SK-N-SH (cell line): ENCODE data around the gene FOXP2. TPM values are rescaled to one million over a fixed set of nuclear protein-coding genes. Genes with fewer than 3 reads are reported as not detected.

ENCODE experiments used
- CTCF ChIA-PET: fragments of 300-600, 350-600 bp; formaldehyde crosslinking; extraction: SDS; loops from one replicate; lab custom pipeline; 2021; lab: Yijun Ruan, JAX
- POLR2A ChIA-PET: fragments of 350-600 bp; sonication (Branson Sonifier 250); formaldehyde crosslinking; extraction: SDS; loops from one replicate; lab custom pipeline; 2020; ENCODE audit warnings: antibody characterized with exemption, inconsistent platforms; lab: Yijun Ruan, JAX
- DNase-seq: peaks from one replicate; pipeline ENCODE4 v3.0.0; 2012
- H2AFZ ChIP-seq: fragments of 200-600 bp; sonication (generic); 2 replicates; pipeline ENCODE4 v1.8.1; 2016; ENCODE audit warnings: antibody characterized with exemption, mild to moderate bottlenecking, low read depth
- H3F3A ChIP-seq: fragments of 200-600 bp; sonication (generic); replicated peaks from 2 replicates; pipeline ENCODE3; 2016; ENCODE audit warnings: antibody characterized with exemption, mild to moderate bottlenecking; ENCODE audit not compliant: insufficient read depth
- H3K27ac ChIP-seq, 2 experiments: fragments of 200-500 bp in 1 of 2; fragments of 200-600 bp in 1 of 2; sonication (Bioruptor generic) in 1 of 2; sonication (generic), shearing (Covaris generic) in 1 of 2; 2 replicates each; pipeline versions ENCODE4 v1.5.1 to v1.6.1; 2014 to 2016; ENCODE audit warnings: low read depth in 2 of 2, inconsistent platforms in 1 of 2, low read length in 1 of 2, mild to moderate bottlenecking in 1 of 2, mixed read lengths in 1 of 2
- H3K27me3 ChIP-seq: fragments of 200-600 bp; sonication (generic), shearing (Covaris generic); 2 replicates; pipeline ENCODE4 v1.6.1; 2016; ENCODE audit warnings: mixed run types; ENCODE audit not compliant: insufficient read depth
- H3K36me3 ChIP-seq, 2 experiments: fragments of 200-500 bp in 1 of 2; fragments of 200-600 bp in 1 of 2; sonication (Bioruptor generic) in 1 of 2; sonication (generic) in 1 of 2; replicated peaks in 1 of 2; 2 replicates each; pipeline versions ENCODE3 to v1.5.1; 2014 to 2016; ENCODE audit warnings: low read length in 1 of 2, mild to moderate bottlenecking in 1 of 2; ENCODE audit not compliant: insufficient read depth in 2 of 2, control insufficient read depth in 1 of 2
- H3K4me1 ChIP-seq, 2 experiments: fragments of 200-500 bp in 1 of 2; fragments of 200-600 bp in 1 of 2; sonication (Bioruptor generic) in 1 of 2; sonication (generic), shearing (Covaris generic) in 1 of 2; 2 replicates each; pipeline versions ENCODE4 v1.5.1 to v1.6.1; 2014 to 2016; ENCODE audit warnings: low read depth in 1 of 2, low read length in 1 of 2, mixed run types in 1 of 2; ENCODE audit not compliant: insufficient read depth in 2 of 2, control insufficient read depth in 1 of 2
- H3K4me2 ChIP-seq: fragments of 200-600 bp; sonication (generic), shearing (Covaris generic); 2 replicates; pipeline ENCODE4 v1.6.1; 2017; ENCODE audit warnings: mixed run types
- H3K4me3 ChIP-seq, 2 experiments: fragments of 200-500 bp in 1 of 2; fragments of 200-600 bp in 1 of 2; sonication (Bioruptor generic) in 1 of 2; sonication (generic), shearing (Covaris generic) in 1 of 2; 2 replicates each; pipeline versions ENCODE4 v1.5.1 to v1.8.1; 2014 to 2016; ENCODE audit warnings: low read depth in 2 of 2, inconsistent platforms in 1 of 2, low read length in 1 of 2, mild to moderate bottlenecking in 1 of 2, mixed read lengths in 1 of 2, moderate library complexity in 1 of 2
- H3K79me2 ChIP-seq: fragments of 200-600 bp; sonication (generic); 2 replicates; pipeline ENCODE4 v1.8.1; 2017; ENCODE audit warnings: mild to moderate bottlenecking; ENCODE audit not compliant: insufficient read depth
- H3K9ac ChIP-seq: fragments of 200-600 bp; sonication (generic); 2 replicates; pipeline ENCODE4 v1.6.1; 2017; ENCODE audit warnings: mixed run types
- H3K9me2 ChIP-seq: fragments of 200-600 bp; sonication (generic); 2 replicates; pipeline ENCODE4 v1.6.1; 2017; ENCODE audit warnings: mixed run types
- H3K9me3 ChIP-seq: fragments of 200-600 bp; sonication (generic); 2 replicates; pipeline ENCODE4 v1.6.1; 2017; ENCODE audit warnings: mixed run types, mild to moderate bottlenecking, moderate library complexity
- H4K20me1 ChIP-seq: fragments of 200-600 bp; sonication (generic); 2 replicates; pipeline ENCODE4 v1.6.1; 2017; ENCODE audit warnings: mild to moderate bottlenecking, mixed run types; ENCODE audit not compliant: insufficient read depth
- EZH2phosphoT487 ChIP-seq: fragments of 200-600 bp; sonication (generic); IDR thresholded peaks from 2 replicates; pipeline ENCODE4 v1.6.1; 2017; ENCODE audit warnings: low read depth, mixed run types, mild to moderate bottlenecking, antibody characterized with exemption, moderate library complexity, borderline replicate concordance
- FOSL2 ChIP-seq: IDR thresholded peaks from 2 replicates; pipeline ENCODE4 v1.4.0; 2012; ENCODE audit warnings: low read depth, mild to moderate bottlenecking, moderate library complexity, borderline replicate concordance
- FOXJ3 ChIP-seq: sonication (generic); formaldehyde crosslinking; IDR thresholded peaks from 2 replicates; pipeline ENCODE4 v1.5.1; 2020; ENCODE audit warnings: mild to moderate bottlenecking, missing genetic modification reagents
- JUND ChIP-seq: IDR thresholded peaks from 2 replicates; pipeline ENCODE4 v1.4.0; 2012
- MXI1 ChIP-seq: IDR thresholded peaks from 2 replicates; pipeline ENCODE4 v1.6.1; 2012; ENCODE audit warnings: mild to moderate bottlenecking, low read depth, low read length, improper control_type of control experiment
- PBX3 ChIP-seq: IDR thresholded peaks from 2 replicates; pipeline ENCODE4; 2012
- RAD21 ChIP-seq: IDR thresholded peaks from 2 replicates; pipeline ENCODE4 v1.6.1; 2012; ENCODE audit warnings: mild to moderate bottlenecking, low read length
- RXRA ChIP-seq: IDR thresholded peaks from 2 replicates; pipeline ENCODE4 v1.4.0; 2012; ENCODE audit warnings: low read depth, mild to moderate bottlenecking, borderline replicate concordance
- SMC3 ChIP-seq: IDR thresholded peaks from 2 replicates; pipeline ENCODE4 v1.6.1; 2012; ENCODE audit warnings: low read depth, low read length, improper control_type of control experiment
- TCF12 ChIP-seq: IDR thresholded peaks from 2 replicates; pipeline ENCODE4 v1.4.0; 2012
- USF1 ChIP-seq: IDR thresholded peaks from 2 replicates; pipeline ENCODE4 v1.4.0; 2012; ENCODE audit warnings: low read depth, borderline replicate concordance
- YY1 ChIP-seq: IDR thresholded peaks from 2 replicates; pipeline ENCODE4 v1.4.0; 2012; ENCODE audit warnings: low read depth, mild to moderate bottlenecking
- ZBTB33 ChIP-seq: IDR thresholded peaks from 2 replicates; pipeline ENCODE4 v1.4.0; 2012; ENCODE audit warnings: low read depth, borderline replicate concordance
- polyA plus RNA-seq, 3 experiments: library from polyadenylated mRNA; depleted of rRNA; stranded (reverse); fragments of >200 nt; gene quantifications; 2 replicates each; pipeline ENCODE4 v1.2.3, GENCODE V29; 2012
- TF ChIP-seq, protein P1 (sequence below): fragments of 150-350 bp; IDR thresholded peaks from 2 replicates; pipeline ENCODE4 v1.6.1; 2016; ENCODE audit warnings: mild to moderate bottlenecking, low read depth, low read length
- TF ChIP-seq, protein P2 (sequence below): fragments of 200-600 bp; sonication (generic); IDR thresholded peaks from 2 replicates; pipeline ENCODE4 v1.6.1; 2017; ENCODE audit warnings: antibody characterized with exemption, mild to moderate bottlenecking, moderate library complexity

Gene FOXP2
- polyA plus RNA-seq, 1 of the 3 experiments (the other 2 are of a cell fraction): not detected

DNA sequence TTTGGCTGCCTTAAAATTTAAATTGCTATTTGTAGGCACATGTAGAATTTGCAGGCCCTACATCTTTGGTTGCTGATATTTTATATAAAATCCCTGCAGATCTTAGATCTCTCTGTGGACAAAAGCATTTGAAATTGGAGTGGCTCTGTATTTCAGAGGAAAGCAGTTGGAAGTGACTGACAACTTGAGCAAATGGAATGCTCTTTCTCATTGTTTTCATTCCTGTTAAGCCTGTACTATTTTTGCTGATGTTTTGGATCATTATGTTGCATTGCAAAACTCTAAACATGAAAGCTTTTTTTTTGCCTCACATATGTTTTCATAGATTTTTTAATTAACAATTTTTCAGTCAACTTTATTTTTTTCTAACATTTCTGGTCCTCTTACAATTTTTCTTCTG, 256.1 kb downstream of the FOXP2 start:
- Histone ChIP-seq H2AFZ (no peak overlapping the region), H3F3A (no peaks in the 10 kb centered on the region), H3K9me2 (no peaks in the 10 kb centered on the region), H3K4me2 (no peak overlapping the region), H3K27ac (no peak overlapping the region), H3K9me3 (no peaks in the 10 kb centered on the region), H3K4me1 (no peaks in the 10 kb centered on the region; a peak in 1 of 4 replicates), H3K4me3 (no peak overlapping the region), H3K36me3 (no peaks in the 10 kb centered on the region), H3K9ac (no peak overlapping the region), H4K20me1 (no peaks in the 10 kb centered on the region), H3K79me2 (no peaks in the 10 kb centered on the region), H3K27me3 (no peaks in the 10 kb centered on the region)
- TF ChIP-seq, protein P1, sequence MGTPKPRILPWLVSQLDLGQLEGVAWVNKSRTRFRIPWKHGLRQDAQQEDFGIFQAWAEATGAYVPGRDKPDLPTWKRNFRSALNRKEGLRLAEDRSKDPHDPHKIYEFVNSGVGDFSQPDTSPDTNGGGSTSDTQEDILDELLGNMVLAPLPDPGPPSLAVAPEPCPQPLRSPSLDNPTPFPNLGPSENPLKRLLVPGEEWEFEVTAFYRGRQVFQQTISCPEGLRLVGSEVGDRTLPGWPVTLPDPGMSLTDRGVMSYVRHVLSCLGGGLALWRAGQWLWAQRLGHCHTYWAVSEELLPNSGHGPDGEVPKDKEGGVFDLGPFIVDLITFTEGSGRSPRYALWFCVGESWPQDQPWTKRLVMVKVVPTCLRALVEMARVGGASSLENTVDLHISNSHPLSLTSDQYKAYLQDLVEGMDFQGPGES: no peak
- TF ChIP-seq MXI1 (no peak), FOSL2 (no peak), SMC3 (no peak), FOXJ3 (CRISPR knock-in tag) (no peak), PBX3 (no peak), ZBTB33 (no peak), RXRA (no peak), RAD21 (no peak), EZH2phosphoT487 (no peak), USF1 (no peak), YY1 (no peak), TCF12 (no peak), JUND (no peak)
- TF ChIP-seq, protein P2, sequence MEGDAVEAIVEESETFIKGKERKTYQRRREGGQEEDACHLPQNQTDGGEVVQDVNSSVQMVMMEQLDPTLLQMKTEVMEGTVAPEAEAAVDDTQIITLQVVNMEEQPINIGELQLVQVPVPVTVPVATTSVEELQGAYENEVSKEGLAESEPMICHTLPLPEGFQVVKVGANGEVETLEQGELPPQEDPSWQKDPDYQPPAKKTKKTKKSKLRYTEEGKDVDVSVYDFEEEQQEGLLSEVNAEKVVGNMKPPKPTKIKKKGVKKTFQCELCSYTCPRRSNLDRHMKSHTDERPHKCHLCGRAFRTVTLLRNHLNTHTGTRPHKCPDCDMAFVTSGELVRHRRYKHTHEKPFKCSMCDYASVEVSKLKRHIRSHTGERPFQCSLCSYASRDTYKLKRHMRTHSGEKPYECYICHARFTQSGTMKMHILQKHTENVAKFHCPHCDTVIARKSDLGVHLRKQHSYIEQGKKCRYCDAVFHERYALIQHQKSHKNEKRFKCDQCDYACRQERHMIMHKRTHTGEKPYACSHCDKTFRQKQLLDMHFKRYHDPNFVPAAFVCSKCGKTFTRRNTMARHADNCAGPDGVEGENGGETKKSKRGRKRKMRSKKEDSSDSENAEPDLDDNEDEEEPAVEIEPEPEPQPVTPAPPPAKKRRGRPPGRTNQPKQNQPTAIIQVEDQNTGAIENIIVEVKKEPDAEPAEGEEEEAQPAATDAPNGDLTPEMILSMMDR: no peak
- ChIA-PET CTCF (interaction anchor here (1.5 kb wide), 1 partner anchor 10 kb away, joined by 3 read pairs; no protein-coding TSS in a partner anchor), POLR2A (no interaction called here)
- no peak for DNase-seq
